PFSK-1 (cell line): ENCODE results near the gene IGF2BP2.

Experiments used
- FOXP2 ChIP-seq: optimal IDR thresholded peaks from 2 replicates; pipeline ENCODE3; 2011; ENCODE audit warnings: borderline replicate concordance, control low read depth, inconsistent platforms; ENCODE audit not compliant: insufficient read depth; ENCODE audit errors: extremely low read length, extremely low read depth
- POLR2AphosphoS5 ChIP-seq: IDR thresholded peaks from 2 replicates; pipeline ENCODE4 v1.6.1; 2012; ENCODE audit warnings: low read depth, mild to moderate bottlenecking, control low read depth, low read length, moderate library complexity
- SIN3A ChIP-seq: IDR thresholded peaks from 2 replicates; pipeline ENCODE4 v1.6.1; 2012; ENCODE audit warnings: mild to moderate bottlenecking, low read length, moderate library complexity, borderline replicate concordance; ENCODE audit not compliant: insufficient read depth
- TAF1 ChIP-seq: IDR thresholded peaks from 2 replicates; pipeline ENCODE4 v1.6.1; 2012; ENCODE audit warnings: low read length, control low read depth, borderline replicate concordance; ENCODE audit not compliant: insufficient read depth
- TF ChIP-seq, protein P1 (sequence below), 2 experiments: IDR thresholded peaks; 2 replicates each; pipeline versions ENCODE4 v1.6.1 to v1.8.0; 2011 to 2012; ENCODE audit warnings: low read depth in 2 of 2, low read length in 2 of 2, control low read depth in 1 of 2, inconsistent platforms in 1 of 2, mild to moderate bottlenecking in 1 of 2, moderate library complexity in 1 of 2; ENCODE audit not compliant: insufficient read depth in 1 of 2

DNA sequence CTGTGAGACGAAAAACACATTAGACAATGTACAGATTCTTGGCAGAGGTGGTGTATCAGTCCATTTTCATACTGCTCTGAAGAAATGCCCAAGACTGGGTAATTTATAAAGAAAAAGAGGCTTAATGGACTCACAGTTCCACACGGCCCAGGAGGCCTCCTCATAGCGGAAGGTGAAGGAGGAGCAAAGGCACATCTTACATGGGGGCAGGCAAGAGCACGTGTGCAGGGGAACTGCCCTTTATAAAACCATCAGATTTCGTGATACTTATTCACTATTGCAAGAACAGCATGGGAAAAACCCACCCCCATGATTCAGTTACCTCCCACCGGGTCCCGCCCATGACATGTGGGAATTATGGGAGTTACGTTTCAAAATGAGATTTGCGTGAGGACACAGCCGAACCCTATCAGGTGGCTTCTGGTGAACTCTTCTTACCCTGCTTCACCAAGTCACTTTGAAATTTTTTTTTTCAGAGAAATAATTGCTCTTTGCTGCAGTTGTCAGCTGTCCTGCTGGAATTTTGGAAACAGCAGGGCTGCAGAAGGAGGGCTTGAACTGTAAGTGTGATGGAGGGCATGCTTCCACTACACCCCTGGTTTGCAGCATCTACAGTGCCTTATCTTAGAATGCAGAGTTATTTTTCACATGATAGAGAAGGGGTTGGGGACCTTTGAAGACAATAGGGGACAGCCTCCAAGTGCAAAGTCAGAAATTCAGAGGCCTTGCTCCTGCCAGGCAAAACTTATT, 2.9 kb upstream of the IGF2BP2 start:
- TF ChIP-seq POLR2AphosphoS5, result no peak
- TF ChIP-seq, protein P1, sequence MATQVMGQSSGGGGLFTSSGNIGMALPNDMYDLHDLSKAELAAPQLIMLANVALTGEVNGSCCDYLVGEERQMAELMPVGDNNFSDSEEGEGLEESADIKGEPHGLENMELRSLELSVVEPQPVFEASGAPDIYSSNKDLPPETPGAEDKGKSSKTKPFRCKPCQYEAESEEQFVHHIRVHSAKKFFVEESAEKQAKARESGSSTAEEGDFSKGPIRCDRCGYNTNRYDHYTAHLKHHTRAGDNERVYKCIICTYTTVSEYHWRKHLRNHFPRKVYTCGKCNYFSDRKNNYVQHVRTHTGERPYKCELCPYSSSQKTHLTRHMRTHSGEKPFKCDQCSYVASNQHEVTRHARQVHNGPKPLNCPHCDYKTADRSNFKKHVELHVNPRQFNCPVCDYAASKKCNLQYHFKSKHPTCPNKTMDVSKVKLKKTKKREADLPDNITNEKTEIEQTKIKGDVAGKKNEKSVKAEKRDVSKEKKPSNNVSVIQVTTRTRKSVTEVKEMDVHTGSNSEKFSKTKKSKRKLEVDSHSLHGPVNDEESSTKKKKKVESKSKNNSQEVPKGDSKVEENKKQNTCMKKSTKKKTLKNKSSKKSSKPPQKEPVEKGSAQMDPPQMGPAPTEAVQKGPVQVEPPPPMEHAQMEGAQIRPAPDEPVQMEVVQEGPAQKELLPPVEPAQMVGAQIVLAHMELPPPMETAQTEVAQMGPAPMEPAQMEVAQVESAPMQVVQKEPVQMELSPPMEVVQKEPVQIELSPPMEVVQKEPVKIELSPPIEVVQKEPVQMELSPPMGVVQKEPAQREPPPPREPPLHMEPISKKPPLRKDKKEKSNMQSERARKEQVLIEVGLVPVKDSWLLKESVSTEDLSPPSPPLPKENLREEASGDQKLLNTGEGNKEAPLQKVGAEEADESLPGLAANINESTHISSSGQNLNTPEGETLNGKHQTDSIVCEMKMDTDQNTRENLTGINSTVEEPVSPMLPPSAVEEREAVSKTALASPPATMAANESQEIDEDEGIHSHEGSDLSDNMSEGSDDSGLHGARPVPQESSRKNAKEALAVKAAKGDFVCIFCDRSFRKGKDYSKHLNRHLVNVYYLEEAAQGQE (IDR thresholded peaks at IDR 0.05; ENCODE audit: insufficient read depth in 1 of 2, low read depth in 2 of 2, low read length in 2 of 2), result no peak
- no peak for TF ChIP-seq TAF1
- TF ChIP-seq SIN3A, result no peak
- no peak for TF ChIP-seq FOXP2
